HS-27A (cell line): Measurements from ENCODE around the gene P2RY11.

Experiments used
- DNase-seq: peaks from one replicate; pipeline ENCODE4 v3.0.0-alpha.2; 2012; ENCODE audit warnings: low read depth, missing footprints

Gene P2RY11

GRCh38 chr19:10141479-10141878 lies 30.0 kb downstream of the P2RY11 start:
- DNase-seq: no peak

- no peak for DNase-seq
These were observed 30.5 kb downstream of the P2RY11 start for GRCh38 chr19:10141973-10142372.

GRCh38 chr19:10142701-10143375 lies 31.3 kb downstream of the P2RY11 start:
- DNase-seq: no peak

- DNase-seq: no peak
These were observed 32.2 kb downstream of the P2RY11 start for GRCh38 chr19:10143681-10144080.

- DNase-seq: no peak
These were observed 32.9 kb downstream of the P2RY11 start for GRCh38 chr19:10144361-10144760.

- DNase-seq: no peak
These were observed 33.5 kb downstream of the P2RY11 start for GRCh38 chr19:10145031-10145430.

GRCh38 chr19:10146142-10146541 lies 34.6 kb downstream of the P2RY11 start:
- no peak for DNase-seq

GRCh38 chr19:10149427-10149826 lies 37.9 kb downstream of the P2RY11 start:
- DNase-seq: no peak

GRCh38 chr19:10151521-10151920 lies 40.0 kb downstream of the P2RY11 start:
- DNase-seq: no peak

- no peak for DNase-seq
These were observed 40.6 kb downstream of the P2RY11 start for GRCh38 chr19:10152100-10152499.

GRCh38 chr19:10155839-10156238 lies 44.3 kb downstream of the P2RY11 start:
- DNase-seq: no peak

GRCh38 chr19:10158071-10158470 lies 46.6 kb downstream of the P2RY11 start:
- DNase-seq: no peak

- DNase-seq: no peak
These were observed 47.0 kb downstream of the P2RY11 start for GRCh38 chr19:10158485-10158884.

GRCh38 chr19:10159610-10160009 lies 48.1 kb downstream of the P2RY11 start:
- no peak for DNase-seq

- no peak for DNase-seq
These were observed 52.0 kb downstream of the P2RY11 start for GRCh38 chr19:10163536-10163935.
